HG02938 (cell line): ENCODE results near the gene TRMT1.

ENCODE experiments used
- ATAC-seq: cut with Tn5 transposase; IDR thresholded peaks from one replicate; pipeline ENCODE4 v1.9.1; 2021; ENCODE audit warnings: mild to moderate bottlenecking, moderate library complexity; ENCODE audit not compliant: unreplicated experiment

Gene TRMT1

DNA sequence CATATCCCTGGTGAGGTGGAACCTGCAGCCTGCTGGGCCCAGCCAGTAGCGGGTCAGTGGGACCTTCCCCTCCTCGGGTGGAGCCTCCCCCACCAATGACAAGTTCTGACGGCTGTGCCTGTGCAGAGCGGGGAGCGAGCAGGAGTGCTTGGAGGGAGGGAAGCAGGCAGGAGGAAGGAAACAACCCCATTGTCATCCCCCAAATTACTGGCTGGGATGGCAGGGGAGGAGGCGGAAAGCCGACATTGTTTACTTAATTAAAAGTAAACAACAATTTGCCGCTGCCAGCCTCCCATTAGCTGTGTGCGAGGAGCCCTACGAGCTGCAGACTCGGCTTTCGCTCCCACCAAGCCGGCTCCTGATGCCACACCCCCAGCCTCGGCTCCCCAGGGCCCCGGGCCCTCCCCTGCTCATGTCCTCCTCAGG is 59.4 kb downstream of the TRMT1 start:
- no peak for ATAC-seq

DNA sequence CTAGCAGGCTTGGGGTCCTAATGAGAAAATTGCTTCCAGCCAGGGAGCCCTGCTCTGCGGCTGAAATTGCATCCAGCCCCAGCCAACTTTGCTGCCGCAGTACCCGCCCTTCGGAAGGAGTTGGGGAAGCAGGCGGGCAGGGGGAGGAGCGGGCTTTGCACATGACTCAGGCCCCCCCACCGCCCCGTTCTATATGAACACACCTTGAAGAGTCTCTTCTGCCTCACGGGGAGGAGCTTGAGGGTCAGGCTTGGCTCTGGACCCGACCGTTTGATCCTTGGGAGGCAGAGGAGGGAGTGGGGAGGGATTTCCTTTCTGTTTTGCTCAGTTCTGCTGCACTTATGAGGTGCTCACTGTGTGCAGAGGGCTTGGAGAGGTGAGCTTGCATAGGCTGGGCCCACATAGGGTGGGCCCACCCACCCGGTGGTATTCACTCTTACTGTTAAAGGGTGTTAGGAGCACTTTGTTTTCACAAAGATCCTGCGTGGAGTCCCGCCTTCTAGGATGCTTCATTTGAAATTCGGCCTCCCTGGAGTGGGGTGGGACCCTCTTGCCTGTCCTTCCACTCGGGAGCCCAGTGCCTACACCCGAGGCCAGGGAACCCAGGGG is 60.4 kb downstream of the TRMT1 start:
- no peak for ATAC-seq

DNA sequence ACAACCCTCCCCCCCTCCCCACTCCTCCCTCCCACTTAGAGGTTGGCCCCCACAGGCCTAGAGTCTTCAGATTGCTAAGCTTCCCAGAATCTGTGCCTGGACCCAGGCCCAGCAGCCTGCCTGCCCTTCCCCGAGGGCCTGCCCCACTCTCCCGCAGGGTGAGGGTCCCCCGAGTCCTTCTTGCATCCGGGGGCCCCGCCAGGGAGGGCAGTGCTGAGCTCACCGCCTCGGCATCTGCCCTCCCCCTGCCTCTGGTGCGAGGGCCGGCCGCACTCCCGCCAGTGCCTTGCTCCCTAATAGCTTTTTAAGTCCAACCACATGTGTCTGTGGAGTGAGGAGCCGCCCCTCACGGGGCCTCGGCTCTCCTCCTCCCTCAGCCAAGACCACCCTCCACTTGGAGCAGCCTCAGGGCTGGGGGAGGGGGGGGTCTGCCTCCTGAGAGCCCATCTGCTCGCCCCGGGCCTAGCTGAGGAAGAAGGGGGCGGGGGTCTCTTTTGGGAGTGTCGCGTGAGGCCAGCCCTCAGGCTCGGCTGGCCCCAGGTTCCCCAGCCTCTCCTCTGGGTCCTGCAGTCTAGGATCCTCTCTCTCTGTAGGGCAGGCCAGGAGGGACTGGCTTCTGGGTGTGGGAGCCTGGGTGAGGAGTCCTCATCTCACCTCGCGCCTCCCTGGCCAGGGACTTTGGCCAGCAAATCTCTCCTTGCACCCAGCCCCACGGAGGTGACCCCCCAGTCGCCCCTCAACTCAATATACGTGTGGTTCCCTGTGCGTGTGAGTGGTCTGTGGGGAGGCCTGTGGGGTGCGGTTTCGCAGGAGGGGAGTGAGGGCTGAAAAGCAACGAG is 61.1 kb downstream of the TRMT1 start:
- ATAC-seq: no peak
